HUDEP-2 (cell line): Measurements from ENCODE around the gene ADCY9.
"Not testable (repeated sequence)": the region's sequence is repeated elsewhere in the genome, so short reads cannot be mapped to it uniquely, and the experiment has no call there.

Source experiments
- DNase-seq, 76 experiments: peaks; one replicate each; lab custom pipeline; 2025; ENCODE audit not compliant: unreplicated experiment in 76 of 76; lab: John Stamatoyannopoulos, UW

The ADCY9 gene

GRCh38 chr16:3937066-3937875 lies 179.0 kb downstream of the ADCY9 start:
- no peak for DNase-seq

GRCh38 chr16:3935921-3936320 lies 180.3 kb downstream of the ADCY9 start:
- DNase-seq: no peak

- DNase-seq: no peak
Observed at GRCh38 chr16:3934491-3935181, 181.6 kb downstream of the ADCY9 start.

GRCh38 chr16:3927147-3927546 lies 189.1 kb downstream of the ADCY9 start:
- DNase-seq: not testable (repeated sequence)

GRCh38 chr16:3924763-3925162 lies 191.5 kb downstream of the ADCY9 start:
- DNase-seq: no peak

- DNase-seq: no peak
Observed at GRCh38 chr16:3922241-3922640, 194.0 kb downstream of the ADCY9 start.

GRCh38 chr16:3920206-3920605 lies 196.0 kb downstream of the ADCY9 start:
- no peak for DNase-seq

- no peak for DNase-seq
Observed at GRCh38 chr16:3919413-3919812, 196.8 kb downstream of the ADCY9 start.

- no peak for DNase-seq
Observed at GRCh38 chr16:3915426-3916260, 200.6 kb downstream of the ADCY9 start.

GRCh38 chr16:3912897-3913296 lies 203.3 kb downstream of the ADCY9 start:
- DNase-seq: no peak
